A549 (cell line): Measurements from ENCODE around the gene MEIS1. TPM values are rescaled to one million over a fixed set of nuclear protein-coding genes. Genes with fewer than 3 reads are reported as not detected.

Experiments
- ATAC-seq, 2 experiments: fragments of 200-7000 bp in 1 of 2; fragments of >200 bp in 1 of 2; cut with Nextera tagmentation in 1 of 2; cut with Tn5 transposase in 1 of 2; 3 replicates each; pipeline versions ENCODE4 v1.8.0 to v1.9.1; 2018 to 2020; ENCODE audit warnings: mild to moderate bottlenecking in 1 of 2, moderate library complexity in 1 of 2
- CTCF ChIA-PET: fragments of 300-600 bp; sonication (Branson Sonifier 250); formaldehyde crosslinking; extraction: SDS; loops from one replicate; lab custom pipeline; 2021; ENCODE audit warnings: antibody characterized with exemption, inconsistent platforms; lab: Yijun Ruan, JAX
- POLR2A ChIA-PET: fragments of 350-600 bp; formaldehyde crosslinking; extraction: SDS; loops from one replicate; lab custom pipeline; 2021; ENCODE audit warnings: antibody characterized with exemption, inconsistent platforms; lab: Yijun Ruan, JAX
- DNase-seq, 2 experiments: peaks; one replicate each; pipeline versions ENCODE4 v3.0.0 to v3.0.0-alpha.2; 2011 to 2016; ENCODE audit warnings: low read depth in 1 of 2, low spot score in 1 of 2
- FAIRE-seq: peaks from 2 replicates; lab custom pipeline; 2011; peaks lifted over from hg19 to GRCh38; lab: Jason Lieb, UNC
- H3K27ac ChIP-seq, 2 experiments: fragments of >200 bp; sonication (Bioruptor Twin); formaldehyde crosslinking; 3 replicates each; pipeline ENCODE4 v1.5.1; 2016 to 2017
- H3K4me1 ChIP-seq: fragments of >200 bp; sonication (Bioruptor Twin); formaldehyde crosslinking; 3 replicates; pipeline ENCODE4 v1.6.1; 2016
- H3K4me2 ChIP-seq: fragments of >200 bp; sonication (Bioruptor Twin); formaldehyde crosslinking; 3 replicates; pipeline ENCODE4 v1.6.1; 2016
- H3K4me3 ChIP-seq: fragments of >200 bp; sonication (Bioruptor Twin); formaldehyde crosslinking; 3 replicates; pipeline ENCODE4 v1.5.1; 2016
- H3K9me3 ChIP-seq: fragments of >200 bp; sonication (Bioruptor Twin); formaldehyde crosslinking; 3 replicates; pipeline ENCODE4 v1.6.1; 2016
- CBX8 ChIP-seq: fragments of 200-600 bp; sonication (generic); IDR thresholded peaks from 2 replicates; pipeline ENCODE4 v1.6.1; 2016
- CHD2 ChIP-seq: fragments of 150-350 bp; IDR thresholded peaks from 2 replicates; pipeline ENCODE4 v1.6.1; 2014; ENCODE audit warnings: low read length; ENCODE audit not compliant: partially characterized antibody
- CHD4 ChIP-seq: fragments of 200-600 bp; sonication (generic); IDR thresholded peaks from 2 replicates; pipeline ENCODE4 v1.6.1; 2016; ENCODE audit warnings: antibody characterized with exemption, mild to moderate bottlenecking, borderline replicate concordance
- EP300 ChIP-seq, 2 experiments: fragments of >200 bp; sonication (Bioruptor Twin); formaldehyde crosslinking; IDR thresholded peaks; 2 replicates in 1 of 2; 3 replicates in 1 of 2; pipeline ENCODE4 v1.6.1; 2016 to 2017
- FOXS1 ChIP-seq: fragments of 250-450 bp; sonication (Bioruptor Pico); IDR thresholded peaks from 2 replicates; pipeline ENCODE4 v1.5.0; 2020; ENCODE audit warnings: mild to moderate bottlenecking, moderate library complexity
- GATA3 ChIP-seq: IDR thresholded peaks from 2 replicates; pipeline ENCODE4 v1.6.1; 2012; ENCODE audit warnings: borderline replicate concordance
- JUN ChIP-seq, 2 experiments: fragments of >200 bp; sonication (Bioruptor Twin); formaldehyde crosslinking; IDR thresholded peaks; 2 replicates in 1 of 2; 3 replicates in 1 of 2; pipeline ENCODE4 v1.6.1; 2016 to 2017
- MAFK ChIP-seq: fragments of 450-650 bp; IDR thresholded peaks from 2 replicates; pipeline ENCODE4 v1.6.1; 2014; ENCODE audit not compliant: partially characterized antibody
- MYC ChIP-seq: IDR thresholded peaks from 2 replicates; pipeline ENCODE4 v1.6.1; 2012; ENCODE audit warnings: mild to moderate bottlenecking, inconsistent platforms, low read length, improper control_type of control experiment, borderline replicate concordance
- POLR2A ChIP-seq: IDR thresholded peaks from 2 replicates; pipeline ENCODE4 v1.6.1; 2012; ENCODE audit warnings: mild to moderate bottlenecking, low read length
- POLR2AphosphoS2 ChIP-seq: conservative IDR thresholded peaks from 2 replicates; pipeline ENCODE4 v1.6.1; 2012; ENCODE audit warnings: low read length, improper control_type of control experiment, inconsistent platforms
- RAD21 ChIP-seq, 2 experiments: fragments of >200 bp in 1 of 2; sonication (Bioruptor Twin) in 1 of 2; formaldehyde crosslinking in 1 of 2; IDR thresholded peaks in 1 of 2; conservative IDR thresholded peaks in 1 of 2; 2 replicates in 1 of 2; 3 replicates in 1 of 2; pipeline ENCODE4 v1.6.1; 2012 to 2018; ENCODE audit warnings: inconsistent platforms in 1 of 2
- RARB ChIP-seq: fragments of 250-450 bp; sonication (Bioruptor Pico); IDR thresholded peaks from 2 replicates; pipeline ENCODE4 v1.8.0; 2021; ENCODE audit warnings: mild to moderate bottlenecking, moderate library complexity
- RFX5 ChIP-seq: fragments of 450-650 bp; IDR thresholded peaks from 2 replicates; pipeline ENCODE4 v1.7.1; 2014; ENCODE audit warnings: antibody characterized with exemption, mild to moderate bottlenecking, moderate library complexity
- TFCP2L1 ChIP-seq: fragments of 250-450 bp; sonication (Bioruptor Pico); IDR thresholded peaks from 2 replicates; pipeline ENCODE4 v1.5.0; 2021; ENCODE audit warnings: mild to moderate bottlenecking
- ZFP36 ChIP-seq: fragments of 450-650 bp; IDR thresholded peaks from 2 replicates; pipeline ENCODE4 v1.6.1; 2014; ENCODE audit warnings: borderline replicate concordance; ENCODE audit not compliant: partially characterized antibody
- ZNF302 ChIP-seq: fragments of 250-450 bp; sonication (Bioruptor Pico); IDR thresholded peaks from 2 replicates; pipeline ENCODE4 v1.9.0; 2021; ENCODE audit warnings: inconsistent platforms, mild to moderate bottlenecking, moderate library complexity
- ZSCAN20 ChIP-seq: fragments of 250-450 bp; sonication (Bioruptor Pico); IDR thresholded peaks from 2 replicates; pipeline ENCODE4 v1.8.0; 2022; ENCODE audit warnings: mild to moderate bottlenecking, moderate library complexity
- WGBS: methylation state at CpG from one replicate; pipeline ENCODE4 v1.1.6; 2017; ENCODE audit errors: missing lambda C conversion rate; 5-methylcytosine and 5-hydroxymethylcytosine counted together
- polyA plus RNA-seq, 4 experiments: library from polyadenylated mRNA; depleted of rRNA in 3 of 4; stranded (reverse); fragments of >200 nt; fragmentation: RNase III in 1 of 4; extraction: RNeasy Plus Mini Kit Qiagen cat#74134 plus additional on column Dnase treatment in 1 of 4; gene quantifications; 2 replicates in 3 of 4; 3 replicates in 1 of 4; pipeline ENCODE4 v1.2.3, GENCODE V29; 2011 to 2017
- TF ChIP-seq, protein P1 (sequence below): fragments of 200-600 bp; sonication (generic); IDR thresholded peaks from 2 replicates; pipeline ENCODE4 v1.6.1; 2016; ENCODE audit warnings: antibody characterized with exemption, mild to moderate bottlenecking, moderate library complexity

MEIS1 gene
- polyA plus RNA-seq, 2 of the 4 experiments (the other 2 are of a cell fraction) = 1.9 to 4.2 TPM

DNA sequence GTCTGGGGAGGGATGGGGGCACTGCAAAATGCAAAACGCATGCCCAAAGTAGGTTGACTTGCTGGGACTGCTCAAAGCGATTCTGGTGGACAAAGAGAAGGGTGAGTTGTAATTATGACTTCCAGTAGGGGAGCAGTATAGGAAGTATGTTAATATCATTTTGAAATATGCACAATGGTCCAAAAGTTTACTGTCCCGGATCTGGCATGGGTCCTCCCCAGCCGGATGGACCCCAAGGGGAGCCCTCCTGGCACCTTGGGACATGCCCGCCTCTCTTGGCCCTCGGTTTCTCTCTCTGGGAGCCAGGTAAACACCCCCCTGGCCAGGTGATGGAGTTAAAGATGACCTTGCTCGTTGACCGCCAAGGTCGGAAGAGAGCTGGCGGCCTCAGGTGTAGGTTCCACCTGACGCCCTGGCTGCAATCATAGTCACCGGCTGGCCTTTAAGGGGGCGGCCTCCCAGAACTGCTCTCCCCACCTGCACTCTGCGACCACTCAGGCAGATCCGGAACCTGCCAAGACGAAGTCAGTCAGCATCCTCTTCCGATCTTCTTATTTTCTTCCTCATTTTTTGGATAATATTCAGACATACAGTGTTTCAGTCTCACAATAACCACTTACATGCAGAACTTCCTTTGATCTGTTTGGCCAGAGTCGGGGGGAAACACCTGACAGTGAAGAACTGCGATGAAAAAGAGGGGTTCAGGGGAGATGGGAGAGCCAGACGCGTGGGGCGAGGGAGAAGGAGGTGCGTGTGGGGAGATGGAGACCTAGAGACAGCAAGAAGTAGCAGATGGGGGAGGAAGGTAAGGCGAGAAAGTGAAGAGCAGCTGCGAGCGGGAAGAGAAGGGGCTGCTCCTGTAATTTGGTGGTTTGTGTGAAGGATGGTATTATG lies 148.3 kb downstream of the MEIS1 start:
- peak; percentile 23 to 40; a peak in 2 of 6 replicates for ATAC-seq
- POLR2A ChIA-PET = no interaction called here
- no peak overlapping the region for H3K4me2 ChIP-seq
- H3K4me3 ChIP-seq = no peak overlapping the region
- H3K27ac ChIP-seq = no peak overlapping the region
- WGBS = 41% methylated on average over 26 of the region's 26 CpGs
- DNase-seq = no peak
- FAIRE-seq = no peak
- H3K4me1 ChIP-seq = peaks cover 4% of the 10 kb centered on the region; the same call in 1 of the 3 replicates
- no peaks in the 10 kb centered on the region for H3K9me3 ChIP-seq
- TF ChIP-seq POLR2A = no peak
- no peak for TF ChIP-seq JUN (IDR thresholded peaks at IDR 0.05)
- TF ChIP-seq, all 56 proteins: peak for 0
- CTCF ChIA-PET = interaction anchor here (1.1 kb wide), 2 partner anchors 154 to 943 kb away, joined by 3 read pairs; no protein-coding TSS in a partner anchor

DNA sequence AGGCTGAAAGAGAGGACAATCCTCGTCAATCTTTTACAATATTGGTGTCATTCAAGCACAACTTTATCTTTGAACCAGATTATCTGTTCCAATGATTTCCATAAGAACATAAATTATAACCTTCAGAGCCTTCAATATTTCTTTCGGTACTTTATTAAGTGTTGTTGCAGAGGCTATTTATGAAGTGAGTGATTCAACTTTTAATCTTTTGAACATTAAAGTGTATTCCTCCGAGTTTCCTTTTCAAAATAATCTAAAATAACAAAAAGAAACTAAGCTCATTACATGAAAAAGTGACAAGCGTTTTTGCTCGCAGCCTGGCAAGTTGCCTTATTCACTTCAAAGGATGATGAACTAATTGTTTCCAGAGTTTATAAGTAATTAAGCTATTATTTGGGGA lies 149.0 kb downstream of the MEIS1 start:
- POLR2A ChIA-PET = no interaction called here
- Histone ChIP-seq H3K9me3 (no peaks in the 10 kb centered on the region), H3K27ac (no peak overlapping the region), H3K4me2 (no peak overlapping the region), H3K4me1 (no peaks in the 10 kb centered on the region), H3K4me3 (no peak overlapping the region)
- ATAC-seq = no peak
- WGBS = 23% methylated on average over 5 of the region's 5 CpGs
- FAIRE-seq = peak; percentile 23
- no peak for DNase-seq
- no peak for TF ChIP-seq RFX5
- no peak for TF ChIP-seq CHD4
- TF ChIP-seq ZSCAN20 (CRISPR knock-in tag) = no peak
- no peak for TF ChIP-seq ZNF302 (CRISPR knock-in tag)
- TF ChIP-seq, all 56 proteins: peak for 0
- CTCF ChIA-PET = interaction anchor here (1.1 kb wide), 2 partner anchors 155 to 944 kb away, joined by 3 read pairs; no protein-coding TSS in a partner anchor

DNA sequence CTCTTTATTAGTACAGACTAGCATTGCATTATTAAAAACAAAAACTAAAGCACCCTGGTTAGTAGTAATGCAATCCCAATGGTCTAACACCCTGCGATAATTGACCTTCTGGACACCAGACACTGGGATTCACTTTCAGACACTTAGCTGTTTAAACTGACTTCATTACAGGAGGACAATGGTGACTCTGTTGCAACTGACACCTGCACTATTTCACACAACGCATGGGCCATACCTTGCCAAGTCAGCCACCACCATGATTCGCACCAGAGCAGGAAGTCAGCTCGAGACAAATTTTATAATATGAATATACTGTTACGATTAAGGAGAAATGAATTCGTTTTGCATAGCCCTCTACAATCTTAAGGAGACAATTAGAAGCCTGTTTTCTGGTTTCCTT lies 150.7 kb downstream of the MEIS1 start:
- TF ChIP-seq MYC = no peak
- TF ChIP-seq EP300 (IDR thresholded peaks at IDR 0.05) = no peak
- TF ChIP-seq RARB (CRISPR knock-in tag) = no peak
- no peak for TF ChIP-seq POLR2AphosphoS2
- no peak for TF ChIP-seq MAFK
- TF ChIP-seq, protein P1, sequence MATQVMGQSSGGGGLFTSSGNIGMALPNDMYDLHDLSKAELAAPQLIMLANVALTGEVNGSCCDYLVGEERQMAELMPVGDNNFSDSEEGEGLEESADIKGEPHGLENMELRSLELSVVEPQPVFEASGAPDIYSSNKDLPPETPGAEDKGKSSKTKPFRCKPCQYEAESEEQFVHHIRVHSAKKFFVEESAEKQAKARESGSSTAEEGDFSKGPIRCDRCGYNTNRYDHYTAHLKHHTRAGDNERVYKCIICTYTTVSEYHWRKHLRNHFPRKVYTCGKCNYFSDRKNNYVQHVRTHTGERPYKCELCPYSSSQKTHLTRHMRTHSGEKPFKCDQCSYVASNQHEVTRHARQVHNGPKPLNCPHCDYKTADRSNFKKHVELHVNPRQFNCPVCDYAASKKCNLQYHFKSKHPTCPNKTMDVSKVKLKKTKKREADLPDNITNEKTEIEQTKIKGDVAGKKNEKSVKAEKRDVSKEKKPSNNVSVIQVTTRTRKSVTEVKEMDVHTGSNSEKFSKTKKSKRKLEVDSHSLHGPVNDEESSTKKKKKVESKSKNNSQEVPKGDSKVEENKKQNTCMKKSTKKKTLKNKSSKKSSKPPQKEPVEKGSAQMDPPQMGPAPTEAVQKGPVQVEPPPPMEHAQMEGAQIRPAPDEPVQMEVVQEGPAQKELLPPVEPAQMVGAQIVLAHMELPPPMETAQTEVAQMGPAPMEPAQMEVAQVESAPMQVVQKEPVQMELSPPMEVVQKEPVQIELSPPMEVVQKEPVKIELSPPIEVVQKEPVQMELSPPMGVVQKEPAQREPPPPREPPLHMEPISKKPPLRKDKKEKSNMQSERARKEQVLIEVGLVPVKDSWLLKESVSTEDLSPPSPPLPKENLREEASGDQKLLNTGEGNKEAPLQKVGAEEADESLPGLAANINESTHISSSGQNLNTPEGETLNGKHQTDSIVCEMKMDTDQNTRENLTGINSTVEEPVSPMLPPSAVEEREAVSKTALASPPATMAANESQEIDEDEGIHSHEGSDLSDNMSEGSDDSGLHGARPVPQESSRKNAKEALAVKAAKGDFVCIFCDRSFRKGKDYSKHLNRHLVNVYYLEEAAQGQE = no peak
- no peak for TF ChIP-seq TFCP2L1 (CRISPR knock-in tag)
- no peak for TF ChIP-seq CHD2
- TF ChIP-seq FOXS1 (CRISPR knock-in tag) = no peak
- no peak for TF ChIP-seq RAD21 (conservative IDR thresholded peaks at IDR 0.05 in 1 of 2, IDR thresholded peaks at IDR 0.05 in 1 of 2)
- TF ChIP-seq CBX8 = no peak
- no peak for TF ChIP-seq ZFP36
- no peak for TF ChIP-seq GATA3
- FAIRE-seq = no peak
- 45% methylated on average over 6 of the region's 6 CpGs for WGBS
- H3K9me3 ChIP-seq = no peaks in the 10 kb centered on the region
- no peak for DNase-seq
- no peak overlapping the region for H3K4me3 ChIP-seq
- ChIA-PET CTCF (interaction anchor here (2.8 kb wide), 1 partner anchor 8 kb away, joined by 11 read pairs; no protein-coding TSS in a partner anchor), POLR2A (no interaction called here)
- no peak for ATAC-seq
- H3K27ac ChIP-seq = no peak overlapping the region
- H3K4me1 ChIP-seq = no peaks in the 10 kb centered on the region
- H3K4me2 ChIP-seq = no peak overlapping the region
